Spinal cord (tissue), 10 donors: Measurements from ENCODE around the gene PRKN. TPM values are rescaled to one million over a fixed set of nuclear protein-coding genes. Genes with fewer than 3 reads are reported as not detected.
A peak's percentile ranks its signal among the peaks of the same experiment; 100 is the strongest.

Experiments
- DNase-seq, 6 donors: peaks; one replicate each; pipeline versions ENCODE4 v3.0.0 to v3.0.0-alpha.2; 2013 to 2015; ENCODE audit warnings: low spot score in 6 of 6, low read depth in 4 of 6
- H3K27ac ChIP-seq: one replicate; pipeline ENCODE4 v1.5.1; 2013; ENCODE audit warnings: low read depth, low read length, control low read depth
- H3K27me3 ChIP-seq: one replicate; pipeline ENCODE4 v1.6.1; 2013; ENCODE audit warnings: low read length; ENCODE audit not compliant: control insufficient read depth, insufficient read depth
- H3K36me3 ChIP-seq: one replicate; pipeline ENCODE4 v1.6.1; 2013; ENCODE audit warnings: low read length; ENCODE audit not compliant: control insufficient read depth, insufficient read depth
- H3K4me1 ChIP-seq: one replicate; pipeline ENCODE4 v1.6.1; 2013; ENCODE audit warnings: low read length; ENCODE audit not compliant: control insufficient read depth, insufficient read depth
- H3K4me3 ChIP-seq: one replicate; pipeline ENCODE4 v1.5.1; 2013; ENCODE audit warnings: low read depth, low read length, control low read depth
- H3K9me3 ChIP-seq: one replicate; pipeline ENCODE4 v1.6.1; 2013; ENCODE audit warnings: low read length; ENCODE audit not compliant: control insufficient read depth, insufficient read depth
- WGBS: methylation state at CpG from one replicate; pipeline ENCODE4 v1.1.5; 2013; ENCODE audit warnings: missing lambda C conversion rate; ENCODE audit not compliant: insufficient coverage; 5-methylcytosine and 5-hydroxymethylcytosine counted together
- polyA plus RNA-seq, 2 donors: library from polyadenylated mRNA; unstranded; fragments of 120-200 nt; gene quantifications; one replicate each; pipeline ENCODE4 v1.2.1, GENCODE V29; 2013; ENCODE audit not compliant: insufficient read length in 2 of 2
- total RNA-seq, 2 donors: library from RNA; depleted of rRNA in 1 of 2; stranded (reverse); fragments of 120-200 nt in 1 of 2; fragments of >200 nt in 1 of 2; gene quantifications; one replicate each; pipeline versions ENCODE4 v1.2.3 to v1.2.4, GENCODE V29; 2013 to 2014
- donor health status: healthy.

The PRKN gene
- total and polyA plus RNA-seq, 4 donors, result 7.4 to 9.5 (median 8.4) TPM

GRCh38 chr6:162377735-162378134, 349.8 kb downstream of the PRKN start:
- DNase-seq, result no peak
- no peaks in the 10 kb centered on the region for H3K9me3 ChIP-seq
- H3K4me1 ChIP-seq, result no peaks in the 10 kb centered on the region
- no peak overlapping the region for H3K27ac ChIP-seq
- 75% methylated on average over 2 of the region's 7 CpGs for WGBS
- H3K4me3 ChIP-seq, result no peak overlapping the region
- no peaks in the 10 kb centered on the region for H3K27me3 ChIP-seq
- H3K36me3 ChIP-seq, result no peaks in the 10 kb centered on the region

- no peaks in the 10 kb centered on the region for H3K36me3 ChIP-seq
- H3K27ac ChIP-seq, result no peak overlapping the region
- no peak overlapping the region for H3K4me3 ChIP-seq
- WGBS, result no CpG with 5 or more reads among the region's 2 CpGs
- DNase-seq, result no peak
- H3K27me3 ChIP-seq, result no peaks in the 10 kb centered on the region
- no peaks in the 10 kb centered on the region for H3K9me3 ChIP-seq
- H3K4me1 ChIP-seq, result peaks cover 6% of the 10 kb centered on the region
Measured at GRCh38 chr6:162373868-162374267, 353.7 kb downstream of the PRKN start.

GRCh38 chr6:162373192-162373591, 354.4 kb downstream of the PRKN start:
- no peak for DNase-seq
- Histone ChIP-seq H3K4me1 (peaks cover 6% of the 10 kb centered on the region), H3K4me3 (no peak overlapping the region), H3K9me3 (no peaks in the 10 kb centered on the region), H3K36me3 (no peaks in the 10 kb centered on the region), H3K27me3 (no peaks in the 10 kb centered on the region), H3K27ac (no peak overlapping the region)
- no CpG with 5 or more reads among the region's 2 CpGs for WGBS

- no peaks in the 10 kb centered on the region for H3K27me3 ChIP-seq
- H3K36me3 ChIP-seq, result no peaks in the 10 kb centered on the region
- WGBS, result 29% methylated on average over 3 of the region's 9 CpGs
- peaks cover 6% of the 10 kb centered on the region for H3K4me1 ChIP-seq
- H3K4me3 ChIP-seq, result no peak overlapping the region
- peak in 5 of 6 donors; percentile 8 to 69 (median 37) for DNase-seq
- no peak overlapping the region for H3K27ac ChIP-seq
- no peaks in the 10 kb centered on the region for H3K9me3 ChIP-seq
Measured at GRCh38 chr6:162372106-162372505, 355.5 kb downstream of the PRKN start.

- Histone ChIP-seq H3K36me3 (no peaks in the 10 kb centered on the region), H3K27me3 (no peaks in the 10 kb centered on the region), H3K4me1 (peaks cover 6% of the 10 kb centered on the region), H3K9me3 (no peaks in the 10 kb centered on the region), H3K4me3 (no peak overlapping the region), H3K27ac (peak overlapping the region; percentile 6)
- whole genome bisulfite sequencing, result 93% methylated on average over 2 of the region's 5 CpGs
- DNase-seq, result peak in 1 of 6 donors; percentile 59
Measured at GRCh38 chr6:162371121-162371520, 356.4 kb downstream of the PRKN start.

GRCh38 chr6:162369091-162369490, 358.5 kb downstream of the PRKN start:
- H3K27me3 ChIP-seq, result no peaks in the 10 kb centered on the region
- 100% methylated on average over 1 of the region's 2 CpGs for WGBS
- H3K4me1 ChIP-seq, result peaks cover 6% of the 10 kb centered on the region
- no peaks in the 10 kb centered on the region for H3K9me3 ChIP-seq
- H3K27ac ChIP-seq, result no peak overlapping the region
- H3K4me3 ChIP-seq, result no peak overlapping the region
- no peaks in the 10 kb centered on the region for H3K36me3 ChIP-seq
- DNase-seq, result no peak

GRCh38 chr6:162364488-162364887, 363.1 kb downstream of the PRKN start:
- no peaks in the 10 kb centered on the region for H3K36me3 ChIP-seq
- no peak overlapping the region for H3K27ac ChIP-seq
- no peak overlapping the region for H3K4me3 ChIP-seq
- DNase-seq, result no peak
- H3K27me3 ChIP-seq, result no peaks in the 10 kb centered on the region
- H3K4me1 ChIP-seq, result no peaks in the 10 kb centered on the region
- no peaks in the 10 kb centered on the region for H3K9me3 ChIP-seq
- WGBS, result 86% methylated on average over 2 of the region's 4 CpGs

GRCh38 chr6:162363757-162364156, 363.8 kb downstream of the PRKN start:
- no peak overlapping the region for H3K4me3 ChIP-seq
- no peaks in the 10 kb centered on the region for H3K27me3 ChIP-seq
- no peak for DNase-seq
- no peaks in the 10 kb centered on the region for H3K4me1 ChIP-seq
- no peak overlapping the region for H3K27ac ChIP-seq
- 73% methylated on average over 3 of the region's 4 CpGs for WGBS
- no peaks in the 10 kb centered on the region for H3K36me3 ChIP-seq
- H3K9me3 ChIP-seq, result no peaks in the 10 kb centered on the region

- H3K4me3 ChIP-seq, result no peak overlapping the region
- 71% methylated on average over 2 of the region's 6 CpGs for WGBS
- H3K27me3 ChIP-seq, result no peaks in the 10 kb centered on the region
- no peaks in the 10 kb centered on the region for H3K4me1 ChIP-seq
- DNase-seq, result peak in 1 of 6 donors; percentile 54
- H3K36me3 ChIP-seq, result no peaks in the 10 kb centered on the region
- H3K27ac ChIP-seq, result no peak overlapping the region
- no peaks in the 10 kb centered on the region for H3K9me3 ChIP-seq
Measured at GRCh38 chr6:162360901-162361567, 366.5 kb downstream of the PRKN start.

GRCh38 chr6:162358625-162359024, 368.9 kb downstream of the PRKN start:
- Histone ChIP-seq H3K4me3 (no peak overlapping the region), H3K27me3 (no peaks in the 10 kb centered on the region), H3K36me3 (no peaks in the 10 kb centered on the region), H3K9me3 (no peaks in the 10 kb centered on the region), H3K4me1 (no peaks in the 10 kb centered on the region), H3K27ac (no peak overlapping the region)
- WGBS, result no CpG with 5 or more reads among the region's 4 CpGs
- DNase-seq, result no peak
